ENCODE measurements around the gene MEN1. TPM values are rescaled to one million over a fixed set of nuclear protein-coding genes. Genes with fewer than 3 reads are reported as not detected.

The MEN1 gene
- total RNA-seq, 1 experiment from 2014 or later = 54.5 TPM

GRCh38 chr11:64764753-64765152, 45.6 kb downstream of the MEN1 start:
- Histone ChIP-seq H3K36me3 (ENCODE audit: control insufficient read depth, insufficient read depth, low read length) (peaks cover 34% of the 10 kb centered on the region), H3K4me3 (ENCODE audit: low read depth in 2 of 2, low read length in 2 of 2) (no peak overlapping the region), H3K9me3 (ENCODE audit: control insufficient read depth, insufficient read depth, low read depth, low read length) (no peaks in the 10 kb centered on the region), H3K4me1 (ENCODE audit: control insufficient read depth, insufficient read depth, low read length) (peaks cover 26% of the 10 kb centered on the region), H3K27me3 (ENCODE audit: control insufficient read depth, insufficient read depth, low read length) (no peaks in the 10 kb centered on the region), H3K27ac (ENCODE audit: low read length) (0 out of 2 replicates have a peak overlapping the region, but pooled peaks have one; percentile 24)
- no peak for DNase-seq (ENCODE audit: low read depth, low spot score)
- POLR2A ChIA-PET = no interaction called here
- CTCF ChIA-PET = interaction anchor here (0.5 kb wide), 1 partner anchor 13 kb away, joined by 5 read pairs; no protein-coding TSS in a partner anchor
- BruUV-seq (replicated peaks) = TSS peak; percentile 76
- intact Hi-C loops (cut with micrococcal nuclease; ENCODE audit: unreplicated experiment) (no loop called here), in situ Hi-C loops (cut with HindIII; ENCODE audit: low pct_unique_long_range_greater_than_20kb, low sequenced_read_pairs) (no loop called here)
- ATAC-seq = no peak
- TF ChIP-seq SIN3A (IDR thresholded peaks at IDR 0.05; ENCODE audit: borderline replicate concordance, insufficient read depth, low read depth, low read length) (no peak), TCF7L2 (IDR thresholded peaks at IDR 0.05; ENCODE audit: low read depth, low read length) (no peak), CTCF (IDR thresholded peaks at IDR 0.05) (no peak), POLR2AphosphoS5 (IDR thresholded peaks at IDR 0.05; ENCODE audit: low read depth, low read length) (no peak)
- TF ChIP-seq, protein P1, sequence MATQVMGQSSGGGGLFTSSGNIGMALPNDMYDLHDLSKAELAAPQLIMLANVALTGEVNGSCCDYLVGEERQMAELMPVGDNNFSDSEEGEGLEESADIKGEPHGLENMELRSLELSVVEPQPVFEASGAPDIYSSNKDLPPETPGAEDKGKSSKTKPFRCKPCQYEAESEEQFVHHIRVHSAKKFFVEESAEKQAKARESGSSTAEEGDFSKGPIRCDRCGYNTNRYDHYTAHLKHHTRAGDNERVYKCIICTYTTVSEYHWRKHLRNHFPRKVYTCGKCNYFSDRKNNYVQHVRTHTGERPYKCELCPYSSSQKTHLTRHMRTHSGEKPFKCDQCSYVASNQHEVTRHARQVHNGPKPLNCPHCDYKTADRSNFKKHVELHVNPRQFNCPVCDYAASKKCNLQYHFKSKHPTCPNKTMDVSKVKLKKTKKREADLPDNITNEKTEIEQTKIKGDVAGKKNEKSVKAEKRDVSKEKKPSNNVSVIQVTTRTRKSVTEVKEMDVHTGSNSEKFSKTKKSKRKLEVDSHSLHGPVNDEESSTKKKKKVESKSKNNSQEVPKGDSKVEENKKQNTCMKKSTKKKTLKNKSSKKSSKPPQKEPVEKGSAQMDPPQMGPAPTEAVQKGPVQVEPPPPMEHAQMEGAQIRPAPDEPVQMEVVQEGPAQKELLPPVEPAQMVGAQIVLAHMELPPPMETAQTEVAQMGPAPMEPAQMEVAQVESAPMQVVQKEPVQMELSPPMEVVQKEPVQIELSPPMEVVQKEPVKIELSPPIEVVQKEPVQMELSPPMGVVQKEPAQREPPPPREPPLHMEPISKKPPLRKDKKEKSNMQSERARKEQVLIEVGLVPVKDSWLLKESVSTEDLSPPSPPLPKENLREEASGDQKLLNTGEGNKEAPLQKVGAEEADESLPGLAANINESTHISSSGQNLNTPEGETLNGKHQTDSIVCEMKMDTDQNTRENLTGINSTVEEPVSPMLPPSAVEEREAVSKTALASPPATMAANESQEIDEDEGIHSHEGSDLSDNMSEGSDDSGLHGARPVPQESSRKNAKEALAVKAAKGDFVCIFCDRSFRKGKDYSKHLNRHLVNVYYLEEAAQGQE (IDR thresholded peaks at IDR 0.05; ENCODE audit: insufficient read depth in 1 of 2, low read depth in 2 of 2, low read length in 1 of 2) = no peak

- H3K4me1 ChIP-seq (ENCODE audit: control insufficient read depth, insufficient read depth, low read length) = peaks cover 26% of the 10 kb centered on the region
- DNase-seq (ENCODE audit: low read depth, low spot score) = no peak
- CTCF ChIA-PET = no interaction called here
- TF ChIP-seq SIN3A (IDR thresholded peaks at IDR 0.05; ENCODE audit: borderline replicate concordance, insufficient read depth, low read depth, low read length) (no peak), CTCF (IDR thresholded peaks at IDR 0.05) (no peak), POLR2AphosphoS5 (IDR thresholded peaks at IDR 0.05; ENCODE audit: low read depth, low read length) (no peak)
- POLR2A ChIA-PET = no interaction called here
- ATAC-seq = no peak
- H3K36me3 ChIP-seq (ENCODE audit: control insufficient read depth, insufficient read depth, low read length) = peaks cover 28% of the 10 kb centered on the region
- no peaks in the 10 kb centered on the region for H3K9me3 ChIP-seq (ENCODE audit: control insufficient read depth, insufficient read depth, low read depth, low read length)
- H3K27me3 ChIP-seq (ENCODE audit: control insufficient read depth, insufficient read depth, low read length) = no peaks in the 10 kb centered on the region
- in situ Hi-C loops (cut with HindIII; ENCODE audit: low pct_unique_long_range_greater_than_20kb, low sequenced_read_pairs) (no loop called here), intact Hi-C loops (cut with micrococcal nuclease; ENCODE audit: unreplicated experiment) (no loop called here)
- BruUV-seq (replicated peaks) = no TSS peak
- no peak overlapping the region for H3K4me3 ChIP-seq (ENCODE audit: low read depth in 2 of 2, low read length in 2 of 2)
- H3K27ac ChIP-seq (ENCODE audit: low read length) = peak overlapping the region; percentile 46
Observed at GRCh38 chr11:64764040-64764611, 46.2 kb downstream of the MEN1 start.

Data from Panc1 (cell line).